Astrocyte (in vitro differentiated cells and primary cell): Measurements from ENCODE around the gene SGPL1. TPM values are rescaled to one million over a fixed set of nuclear protein-coding genes. Genes with fewer than 3 reads are reported as not detected.
A peak's percentile ranks its signal among the peaks of the same experiment; 100 is the strongest.

ENCODE experiments used
- DNase-seq: peaks from one replicate; pipeline ENCODE4 v3.0.0-alpha.2; 2010; ENCODE audit warnings: low read depth
- FAIRE-seq: peaks from 2 replicates; lab custom pipeline; 2011; peaks lifted over from hg19 to GRCh38; lab: Jason Lieb, UNC
- H2AFZ ChIP-seq: 2 replicates; pipeline ENCODE4 v1.6.0; 2012; ENCODE audit warnings: low read depth, low read length, inconsistent platforms
- H3K27ac ChIP-seq: 2 replicates; pipeline ENCODE4 v1.5.1; 2011; ENCODE audit warnings: low read depth, low read length, inconsistent platforms
- H3K27me3 ChIP-seq: 2 replicates; pipeline ENCODE4 v1.6.0; 2011; ENCODE audit warnings: low read length, inconsistent platforms; ENCODE audit not compliant: insufficient read depth
- H3K36me3 ChIP-seq: 2 replicates; pipeline ENCODE4 v1.5.1; 2011; ENCODE audit warnings: low read length, inconsistent platforms; ENCODE audit not compliant: insufficient read depth
- H3K4me1 ChIP-seq: 2 replicates; pipeline ENCODE4 v1.5.1; 2011; ENCODE audit warnings: low read length, inconsistent platforms; ENCODE audit not compliant: insufficient read depth
- H3K4me2 ChIP-seq: 2 replicates; pipeline ENCODE4 v1.6.0; 2012; ENCODE audit warnings: low read length, inconsistent platforms
- H3K4me3 ChIP-seq: 2 replicates; pipeline ENCODE4 v1.5.1; 2011; ENCODE audit warnings: low read depth, mild to moderate bottlenecking, low read length, inconsistent platforms; ENCODE audit not compliant: insufficient read depth
- H3K79me2 ChIP-seq: 2 replicates; pipeline ENCODE4 v1.6.0; 2012; ENCODE audit warnings: mild to moderate bottlenecking, low read length, inconsistent platforms; ENCODE audit not compliant: insufficient read depth
- H3K9ac ChIP-seq: 2 replicates; pipeline ENCODE4 v1.6.0; 2012; ENCODE audit warnings: mild to moderate bottlenecking, low read length, inconsistent platforms
- H3K9me3 ChIP-seq: 2 replicates; pipeline ENCODE4 v1.5.1; 2012; ENCODE audit warnings: low read depth, mild to moderate bottlenecking, low read length, inconsistent platforms; ENCODE audit not compliant: insufficient read depth
- H4K20me1 ChIP-seq: 2 replicates; pipeline ENCODE4 v1.6.0; 2012; ENCODE audit warnings: low read length, inconsistent platforms; ENCODE audit not compliant: insufficient read depth
- H3K27ac Mint-ChIP-seq: one replicate; pipeline ENCODE4 v1.8.0; 2021; ENCODE audit warnings: mild to moderate bottlenecking, mixed read lengths; ENCODE audit not compliant: unreplicated experiment
- H3K27me3 Mint-ChIP-seq: one replicate; pipeline ENCODE4 v1.8.0; 2021; ENCODE audit warnings: low read depth, mixed read lengths; ENCODE audit not compliant: unreplicated experiment
- H3K36me3 Mint-ChIP-seq: one replicate; pipeline ENCODE4 v1.8.0; 2021; ENCODE audit warnings: low read depth, mixed read lengths; ENCODE audit not compliant: unreplicated experiment
- H3K4me1 Mint-ChIP-seq: one replicate; pipeline ENCODE4 v1.8.0; 2021; ENCODE audit warnings: low read depth, mixed read lengths; ENCODE audit not compliant: unreplicated experiment
- H3K4me3 Mint-ChIP-seq: one replicate; pipeline ENCODE4 v1.8.0; 2021; ENCODE audit warnings: mild to moderate bottlenecking, moderate library complexity, mixed read lengths; ENCODE audit not compliant: unreplicated experiment
- H3K9me3 Mint-ChIP-seq: one replicate; pipeline ENCODE4 v1.8.0; 2021; ENCODE audit warnings: mild to moderate bottlenecking, mixed read lengths; ENCODE audit not compliant: unreplicated experiment
- CTCF ChIP-seq: IDR thresholded peaks from 2 replicates; pipeline ENCODE4 v1.5.1; 2011; ENCODE audit warnings: low read depth, mild to moderate bottlenecking, inconsistent platforms, low read length, moderate library complexity; ENCODE audit not compliant: insufficient read depth
- EZH2 ChIP-seq: IDR thresholded peaks from 2 replicates; pipeline ENCODE4 v1.6.1; 2012; ENCODE audit warnings: mild to moderate bottlenecking, low read length, inconsistent platforms; ENCODE audit not compliant: insufficient read depth
- total RNA-seq: library from RNA; stranded (reverse); gene quantifications from 2 replicates; pipeline ENCODE4 v1.2.1, GENCODE V29; 2021

SGPL1 gene
- total RNA-seq, 1 donor from 2014 or later: 101 TPM

- no peak overlapping the region for H3K4me2 ChIP-seq
These were observed 22.6 kb downstream of the SGPL1 start for GRCh38 chr10:70838270-70838805.

GRCh38 chr10:70840836-70841235, 25.1 kb downstream of the SGPL1 start:
- peak; percentile 45 for FAIRE-seq
- no peak overlapping the region for H3K27ac ChIP-seq
- no peaks in the 10 kb centered on the region for H3K27me3 Mint-ChIP-seq
- H3K4me3 ChIP-seq: no peak overlapping the region
- peaks cover 22% of the 10 kb centered on the region for H4K20me1 ChIP-seq
- DNase-seq: no peak
- H3K4me2 ChIP-seq: no peak overlapping the region
- no peaks in the 10 kb centered on the region for H3K9me3 Mint-ChIP-seq
- peaks cover 80% of the 10 kb centered on the region for H3K79me2 ChIP-seq
- TF ChIP-seq EZH2 (no peak), CTCF (no peak)
- H3K36me3 ChIP-seq: peaks cover 10% of the 10 kb centered on the region
- no peak overlapping the region for H2AFZ ChIP-seq
- H3K27me3 ChIP-seq: no peaks in the 10 kb centered on the region
- peaks cover 22% of the 10 kb centered on the region for H3K4me1 Mint-ChIP-seq
- no peaks in the 10 kb centered on the region for H3K9me3 ChIP-seq
- H3K4me1 ChIP-seq: peaks cover 9% of the 10 kb centered on the region
- H3K9ac ChIP-seq: no peak overlapping the region
- no peak overlapping the region for H3K27ac Mint-ChIP-seq
- H3K4me3 Mint-ChIP-seq: no peak overlapping the region
- peaks cover 40% of the 10 kb centered on the region for H3K36me3 Mint-ChIP-seq

More at GRCh38 chr10:70838270-70838805, 22.6 kb downstream of the SGPL1 start:
- DNase-seq (peak; percentile 49), FAIRE-seq (no peak)
- Mint-ChIP-seq H3K4me1 (peaks cover 32% of the 10 kb centered on the region), H3K4me3 (no peak overlapping the region), H3K9me3 (no peaks in the 10 kb centered on the region), H3K27ac (no peak overlapping the region), H3K27me3 (no peaks in the 10 kb centered on the region), H3K36me3 (peaks cover 31% of the 10 kb centered on the region)
- TF ChIP-seq CTCF (no peak), EZH2 (no peak)
- H3K4me3 ChIP-seq: no peak overlapping the region
- H2AFZ ChIP-seq: no peak overlapping the region
- H3K4me1 ChIP-seq: peaks cover 28% of the 10 kb centered on the region
- H3K27me3 ChIP-seq: no peaks in the 10 kb centered on the region
- peaks cover 86% of the 10 kb centered on the region for H3K79me2 ChIP-seq
- H3K36me3 ChIP-seq: peaks cover 3% of the 10 kb centered on the region
- H3K9me3 ChIP-seq: no peaks in the 10 kb centered on the region
- no peak overlapping the region for H3K9ac ChIP-seq
- H4K20me1 ChIP-seq: peaks cover 22% of the 10 kb centered on the region
- H3K27ac ChIP-seq: no peak overlapping the region

GRCh38 chr10:70843333-70843732, 27.6 kb downstream of the SGPL1 start:
- H3K4me1 ChIP-seq: no peaks in the 10 kb centered on the region
- H3K9me3 ChIP-seq: no peaks in the 10 kb centered on the region
- Mint-ChIP-seq H3K27ac (no peak overlapping the region), H3K27me3 (no peaks in the 10 kb centered on the region), H3K9me3 (no peaks in the 10 kb centered on the region), H3K4me1 (peaks cover 20% of the 10 kb centered on the region), H3K36me3 (peaks cover 37% of the 10 kb centered on the region), H3K4me3 (no peak overlapping the region)
- H2AFZ ChIP-seq: no peak overlapping the region
- DNase-seq (no peak), FAIRE-seq (no peak)
- no peak overlapping the region for H3K9ac ChIP-seq
- H3K27ac ChIP-seq: no peak overlapping the region
- no peaks in the 10 kb centered on the region for H3K27me3 ChIP-seq
- no peak overlapping the region for H3K4me3 ChIP-seq
- TF ChIP-seq CTCF: no peak
- no peak for TF ChIP-seq EZH2
- peaks cover 15% of the 10 kb centered on the region for H4K20me1 ChIP-seq
- H3K36me3 ChIP-seq: peaks cover 14% of the 10 kb centered on the region
- H3K79me2 ChIP-seq: peaks cover 61% of the 10 kb centered on the region
- no peak overlapping the region for H3K4me2 ChIP-seq
